K562 (cell line): ENCODE data around the gene COX19. TPM values are rescaled to one million over a fixed set of nuclear protein-coding genes. Genes with fewer than 3 reads are reported as not detected.

Experiments
- CXXC5 ChIP-seq: fragments of 250-450 bp; sonication (Bioruptor Pico); IDR thresholded peaks from 2 replicates; pipeline ENCODE4 v1.8.0; 2022; ENCODE audit warnings: inconsistent platforms, mild to moderate bottlenecking, moderate library complexity
- DMBX1 ChIP-seq: fragments of 250-450 bp; sonication (Bioruptor Pico); IDR thresholded peaks from 2 replicates; pipeline ENCODE4 v1.8.0; 2022; ENCODE audit warnings: inconsistent platforms, mild to moderate bottlenecking, moderate library complexity, borderline replicate concordance
- KLF6 ChIP-seq: fragments of 250-450 bp; sonication (Bioruptor Pico); IDR thresholded peaks from 2 replicates; pipeline ENCODE4 v1.4.0; 2020; ENCODE audit warnings: mild to moderate bottlenecking, moderate library complexity, borderline replicate concordance
- PHB ChIP-seq: fragments of 250-450 bp; sonication (Bioruptor Pico); IDR thresholded peaks from 2 replicates; pipeline ENCODE4 v1.5.0; 2021
- RB1 ChIP-seq: fragments of 450-650 bp; IDR thresholded peaks from 2 replicates; pipeline ENCODE4 v1.6.1; 2017; ENCODE audit warnings: low read depth, mild to moderate bottlenecking
- RBFOX2 ChIP-seq: fragments of 200-400 bp; formaldehyde crosslinking; IDR thresholded peaks from 2 replicates; pipeline ENCODE4 v1.6.1; 2017; ENCODE audit warnings: low read depth, mild to moderate bottlenecking, low read length, moderate library complexity
- SMAD3 ChIP-seq: fragments of 450-650 bp; formaldehyde crosslinking; conservative IDR thresholded peaks from 2 replicates; pipeline ENCODE4 v1.4.0; 2020; ENCODE audit warnings: mild to moderate bottlenecking
- STAT5A ChIP-seq: IDR thresholded peaks from 2 replicates; pipeline ENCODE4 v1.6.1; 2012; ENCODE audit warnings: low read length, inconsistent platforms, borderline replicate concordance
- TEAD1 ChIP-seq, 2 experiments: fragments of 450-650 bp in 1 of 2; sonication (generic) in 1 of 2; formaldehyde crosslinking; IDR thresholded peaks; 2 replicates each; pipeline versions ENCODE4 v1.4.0 to v1.8.0; 2020 to 2022; ENCODE audit warnings: mild to moderate bottlenecking in 2 of 2, missing genetic modification reagents in 1 of 2
- TFAM ChIP-seq: fragments of 250-450 bp; sonication (Bioruptor Pico); conservative IDR thresholded peaks from 2 replicates; pipeline ENCODE4 v1.5.0; 2021; ENCODE audit warnings: mild to moderate bottlenecking, moderate library complexity
- WHSC1 ChIP-seq: IDR thresholded peaks from one replicate; pipeline ENCODE4 v1.6.1; 2012; ENCODE audit warnings: low read length, control low read depth, inconsistent platforms
- ZBTB7A ChIP-seq: IDR thresholded peaks from 2 replicates; pipeline ENCODE4 v1.6.1; 2011; ENCODE audit warnings: low read depth, mild to moderate bottlenecking, low read length, moderate library complexity, borderline replicate concordance; ENCODE audit not compliant: control insufficient read depth
- ZNF212 ChIP-seq: fragments of 450-650 bp; formaldehyde crosslinking; IDR thresholded peaks from 2 replicates; pipeline ENCODE4 v1.4.0; 2020; ENCODE audit warnings: mild to moderate bottlenecking
- polyA plus RNA-seq, 8 experiments: library from polyadenylated mRNA; depleted of rRNA in 4 of 8; stranded (reverse) in 5 of 8; unstranded in 3 of 8; fragments of >200 nt; fragmentation: Nextera tagmentation in 2 of 8; fragmentation: Illumina TruSeq in 1 of 8; extraction: Ambion mirVana in 2 of 8; extraction: Trizol in 1 of 8; gene quantifications; 2 replicates each; pipeline versions ENCODE4 v1.2.1 to v1.2.3, GENCODE V29; 2011 to 2014; ENCODE audit warnings: inconsistent platforms in 1 of 8, missing spikeins in 1 of 8
- total RNA-seq, 7 experiments: library from RNA; depleted of rRNA in 6 of 7; stranded (reverse); fragments of >200 nt in 6 of 7; fragmentation: Illumina TruSeq in 2 of 7; extraction: Trizol in 2 of 7; gene quantifications; 2 replicates each; pipeline versions ENCODE4 v1.2.1 to v1.2.3, GENCODE V29; 2011 to 2021; ENCODE audit warnings: low replicate concordance in 1 of 7
- TF ChIP-seq, protein P1 (sequence below), 2 experiments: IDR thresholded peaks; 2 replicates each; pipeline ENCODE4 v1.6.1; 2011; ENCODE audit warnings: borderline replicate concordance in 1 of 2, control low read depth in 1 of 2, low read depth in 1 of 2, low read length in 1 of 2, mild to moderate bottlenecking in 1 of 2, mixed read lengths in 1 of 2, moderate library complexity in 1 of 2; ENCODE audit not compliant: insufficient read depth in 1 of 2, insufficient read length in 1 of 2, poor library complexity in 1 of 2, severe bottlenecking in 1 of 2; ENCODE audit errors: extremely low read depth in 1 of 2
- TF ChIP-seq, protein P2 (sequence below): fragments of 450-650 bp; formaldehyde crosslinking; IDR thresholded peaks from 2 replicates; pipeline ENCODE4 v1.4.0; 2020; ENCODE audit warnings: mild to moderate bottlenecking, mixed read lengths
- TF ChIP-seq, protein P3 (sequence below): sonication (generic); formaldehyde crosslinking; IDR thresholded peaks from 2 replicates; pipeline ENCODE4 v1.4.0; 2020; ENCODE audit warnings: mild to moderate bottlenecking, missing genetic modification reagents
- TF ChIP-seq, protein P4 (sequence below): fragments of 200-800 bp; sonication (Bioruptor generic); IDR thresholded peaks from 2 replicates; pipeline ENCODE4 v1.6.1; 2017; ENCODE audit warnings: missing genetic modification characterization, missing compliant biosample characterization
- TF ChIP-seq, protein P5 (sequence below): IDR thresholded peaks from 2 replicates; pipeline ENCODE4 v1.6.1; 2014; ENCODE audit warnings: antibody characterized with exemption

The COX19 gene
- total and polyA plus RNA-seq, 9 of the 15 experiments (the other 6 are each of a cell fraction or from before 2014, with no cell fraction given): 5.2 to 10.5 (median 7.9) TPM

DNA sequence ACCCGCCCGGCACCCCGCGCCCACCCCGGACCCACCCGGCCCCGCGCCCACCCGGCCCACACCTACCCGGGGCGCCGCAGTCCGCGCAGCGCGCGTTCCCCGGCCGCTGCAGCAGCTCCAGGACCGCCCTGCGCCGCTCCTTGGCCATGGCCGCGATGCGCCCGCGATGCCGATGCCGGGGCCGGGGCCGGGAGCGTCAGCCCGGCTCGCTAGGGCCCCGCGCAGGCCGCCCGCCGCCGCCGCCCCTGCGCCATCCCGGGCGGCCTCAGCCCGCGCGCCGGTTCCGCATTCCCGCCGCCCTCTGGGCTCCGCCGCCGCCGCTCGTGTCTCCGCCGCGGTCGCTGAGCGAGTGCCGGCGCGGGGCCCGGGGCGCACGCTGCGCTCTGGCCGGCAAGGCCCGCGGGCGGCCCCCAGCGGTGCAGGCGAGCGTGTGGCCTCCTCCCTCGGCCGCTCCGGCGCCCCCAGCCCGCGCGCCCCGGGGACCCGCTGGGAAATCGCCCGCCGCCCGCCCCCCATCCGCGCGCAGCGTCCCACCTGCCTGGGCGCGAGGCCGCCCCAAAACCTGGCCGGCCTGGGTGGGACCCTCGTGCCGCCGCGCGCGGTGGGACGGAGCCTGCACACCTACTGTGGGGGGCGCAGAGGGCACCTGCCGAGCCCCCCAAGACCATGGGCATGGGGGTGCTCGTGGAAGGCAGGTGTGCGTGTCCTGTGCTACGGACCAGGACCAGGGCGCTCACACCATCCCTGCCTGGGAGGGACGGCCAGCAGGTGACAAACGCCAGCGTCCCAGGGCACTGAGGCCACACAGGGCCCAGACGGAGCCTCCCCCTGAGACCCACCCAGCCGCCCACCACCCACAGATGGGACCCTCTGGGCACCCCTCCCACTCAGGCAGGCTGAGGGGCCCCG is 20.8 kb downstream of the COX19 start, which contains the start of gene ADAP1 (continued):
- TF ChIP-seq, protein P1, sequence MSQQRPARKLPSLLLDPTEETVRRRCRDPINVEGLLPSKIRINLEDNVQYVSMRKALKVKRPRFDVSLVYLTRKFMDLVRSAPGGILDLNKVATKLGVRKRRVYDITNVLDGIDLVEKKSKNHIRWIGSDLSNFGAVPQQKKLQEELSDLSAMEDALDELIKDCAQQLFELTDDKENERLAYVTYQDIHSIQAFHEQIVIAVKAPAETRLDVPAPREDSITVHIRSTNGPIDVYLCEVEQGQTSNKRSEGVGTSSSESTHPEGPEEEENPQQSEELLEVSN (IDR thresholded peaks at IDR 0.05; ENCODE audit: borderline replicate concordance in 1 of 2, extremely low read depth in 1 of 2, insufficient read depth in 1 of 2, insufficient read length in 1 of 2, low read depth in 1 of 2, low read length in 1 of 2, poor library complexity in 1 of 2, severe bottlenecking in 1 of 2): peak in 1 of 2 experiments; percentile 58
- TF ChIP-seq PHB (CRISPR knock-in tag) (no peak), DMBX1 (CRISPR knock-in tag) (no peak), CXXC5 (CRISPR knock-in tag) (peak; percentile 55), ZNF212 (no peak), SMAD3 (CRISPR knock-in tag) (no peak), RB1 (peak; percentile 51; the same call in 1 of the 2 replicates), KLF6 (CRISPR knock-in tag) (no peak), TEAD1 (CRISPR knock-in tag; IDR thresholded peaks at IDR 0.05) (no peak), WHSC1 (no peak), STAT5A (no peak), TFAM (CRISPR knock-in tag) (no peak), ZBTB7A (peak; percentile 15; the same call in 1 of the 2 replicates), RBFOX2 (no peak)
- TF ChIP-seq, protein P2, sequence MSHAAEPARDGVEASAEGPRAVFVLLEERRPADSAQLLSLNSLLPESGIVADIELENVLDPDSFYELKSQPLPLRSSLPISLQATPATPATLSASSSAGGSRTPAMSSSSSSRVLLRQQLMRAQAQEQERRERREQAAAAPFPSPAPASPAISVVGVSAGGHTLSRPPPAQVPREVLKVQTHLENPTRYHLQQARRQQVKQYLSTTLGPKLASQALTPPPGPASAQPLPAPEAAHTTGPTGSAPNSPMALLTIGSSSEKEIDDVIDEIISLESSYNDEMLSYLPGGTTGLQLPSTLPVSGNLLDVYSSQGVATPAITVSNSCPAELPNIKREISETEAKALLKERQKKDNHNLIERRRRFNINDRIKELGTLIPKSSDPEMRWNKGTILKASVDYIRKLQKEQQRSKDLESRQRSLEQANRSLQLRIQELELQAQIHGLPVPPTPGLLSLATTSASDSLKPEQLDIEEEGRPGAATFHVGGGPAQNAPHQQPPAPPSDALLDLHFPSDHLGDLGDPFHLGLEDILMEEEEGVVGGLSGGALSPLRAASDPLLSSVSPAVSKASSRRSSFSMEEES: no peak
- TF ChIP-seq, protein P3, sequence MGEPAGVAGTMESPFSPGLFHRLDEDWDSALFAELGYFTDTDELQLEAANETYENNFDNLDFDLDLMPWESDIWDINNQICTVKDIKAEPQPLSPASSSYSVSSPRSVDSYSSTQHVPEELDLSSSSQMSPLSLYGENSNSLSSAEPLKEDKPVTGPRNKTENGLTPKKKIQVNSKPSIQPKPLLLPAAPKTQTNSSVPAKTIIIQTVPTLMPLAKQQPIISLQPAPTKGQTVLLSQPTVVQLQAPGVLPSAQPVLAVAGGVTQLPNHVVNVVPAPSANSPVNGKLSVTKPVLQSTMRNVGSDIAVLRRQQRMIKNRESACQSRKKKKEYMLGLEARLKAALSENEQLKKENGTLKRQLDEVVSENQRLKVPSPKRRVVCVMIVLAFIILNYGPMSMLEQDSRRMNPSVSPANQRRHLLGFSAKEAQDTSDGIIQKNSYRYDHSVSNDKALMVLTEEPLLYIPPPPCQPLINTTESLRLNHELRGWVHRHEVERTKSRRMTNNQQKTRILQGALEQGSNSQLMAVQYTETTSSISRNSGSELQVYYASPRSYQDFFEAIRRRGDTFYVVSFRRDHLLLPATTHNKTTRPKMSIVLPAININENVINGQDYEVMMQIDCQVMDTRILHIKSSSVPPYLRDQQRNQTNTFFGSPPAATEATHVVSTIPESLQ: no peak
- TF ChIP-seq, protein P4, sequence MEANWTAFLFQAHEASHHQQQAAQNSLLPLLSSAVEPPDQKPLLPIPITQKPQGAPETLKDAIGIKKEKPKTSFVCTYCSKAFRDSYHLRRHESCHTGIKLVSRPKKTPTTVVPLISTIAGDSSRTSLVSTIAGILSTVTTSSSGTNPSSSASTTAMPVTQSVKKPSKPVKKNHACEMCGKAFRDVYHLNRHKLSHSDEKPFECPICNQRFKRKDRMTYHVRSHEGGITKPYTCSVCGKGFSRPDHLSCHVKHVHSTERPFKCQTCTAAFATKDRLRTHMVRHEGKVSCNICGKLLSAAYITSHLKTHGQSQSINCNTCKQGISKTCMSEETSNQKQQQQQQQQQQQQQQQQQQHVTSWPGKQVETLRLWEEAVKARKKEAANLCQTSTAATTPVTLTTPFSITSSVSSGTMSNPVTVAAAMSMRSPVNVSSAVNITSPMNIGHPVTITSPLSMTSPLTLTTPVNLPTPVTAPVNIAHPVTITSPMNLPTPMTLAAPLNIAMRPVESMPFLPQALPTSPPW: peak; percentile 28; the same call in 1 of the 2 replicates
- TF ChIP-seq, protein P5, sequence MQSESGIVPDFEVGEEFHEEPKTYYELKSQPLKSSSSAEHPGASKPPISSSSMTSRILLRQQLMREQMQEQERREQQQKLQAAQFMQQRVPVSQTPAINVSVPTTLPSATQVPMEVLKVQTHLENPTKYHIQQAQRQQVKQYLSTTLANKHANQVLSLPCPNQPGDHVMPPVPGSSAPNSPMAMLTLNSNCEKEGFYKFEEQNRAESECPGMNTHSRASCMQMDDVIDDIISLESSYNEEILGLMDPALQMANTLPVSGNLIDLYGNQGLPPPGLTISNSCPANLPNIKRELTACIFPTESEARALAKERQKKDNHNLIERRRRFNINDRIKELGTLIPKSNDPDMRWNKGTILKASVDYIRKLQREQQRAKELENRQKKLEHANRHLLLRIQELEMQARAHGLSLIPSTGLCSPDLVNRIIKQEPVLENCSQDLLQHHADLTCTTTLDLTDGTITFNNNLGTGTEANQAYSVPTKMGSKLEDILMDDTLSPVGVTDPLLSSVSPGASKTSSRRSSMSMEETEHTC: no peak
